GM12875 (cell line): ENCODE measurements around the gene FOXO6.

Source experiments
- H3K4me3 ChIP-seq: one replicate; pipeline ENCODE4 v1.5.1; 2011; ENCODE audit warnings: low read depth, low read length, control low read depth
- CTCF ChIP-seq: IDR thresholded peaks from 2 replicates; pipeline ENCODE4 v1.5.1; 2011; ENCODE audit warnings: low read depth, mild to moderate bottlenecking, control low read depth, inconsistent platforms, low read length, moderate library complexity, borderline replicate concordance; ENCODE audit not compliant: insufficient read depth

Gene FOXO6

GRCh38 chr1:41388510-41388909, 27.3 kb downstream of the FOXO6 start:
- no peak for TF ChIP-seq CTCF
- no peak overlapping the region for H3K4me3 ChIP-seq

- no peak for TF ChIP-seq CTCF
- no peak overlapping the region for H3K4me3 ChIP-seq
These were observed 27.8 kb downstream of the FOXO6 start for GRCh38 chr1:41389009-41389408.

GRCh38 chr1:41390166-41390565, 28.9 kb downstream of the FOXO6 start:
- TF ChIP-seq CTCF: no peak

GRCh38 chr1:41390573-41390972, 29.3 kb downstream of the FOXO6 start:
- no peak overlapping the region for H3K4me3 ChIP-seq
- TF ChIP-seq CTCF: no peak

More at GRCh38 chr1:41390166-41390565, 28.9 kb downstream of the FOXO6 start:
- no peak overlapping the region for H3K4me3 ChIP-seq

GRCh38 chr1:41391834-41392527, 30.7 kb downstream of the FOXO6 start:
- H3K4me3 ChIP-seq: no peak overlapping the region
- no peak for TF ChIP-seq CTCF

GRCh38 chr1:41392528-41392924, 31.3 kb downstream of the FOXO6 start:
- H3K4me3 ChIP-seq: no peak overlapping the region
- no peak for TF ChIP-seq CTCF

- no peak overlapping the region for H3K4me3 ChIP-seq
- TF ChIP-seq CTCF: no peak
These were observed 32.6 kb downstream of the FOXO6 start for GRCh38 chr1:41393716-41394368.
